KBM-7 (cell line): ENCODE results near the gene GYS2.

Experiments used
- DNase-seq: peaks from one replicate; pipeline ENCODE4 v3.0.0-alpha.2; 2015
- in situ Hi-C: fragments of 300-500 bp; cut with MboI; formaldehyde crosslinking; loops from 2 replicates; pipeline ENCODE4 v1.14.3; 2020; ENCODE audit warnings: low sequenced_read_pairs, low pct_unique_long_range_greater_than_20kb, mixed read lengths

GYS2 gene

DNA sequence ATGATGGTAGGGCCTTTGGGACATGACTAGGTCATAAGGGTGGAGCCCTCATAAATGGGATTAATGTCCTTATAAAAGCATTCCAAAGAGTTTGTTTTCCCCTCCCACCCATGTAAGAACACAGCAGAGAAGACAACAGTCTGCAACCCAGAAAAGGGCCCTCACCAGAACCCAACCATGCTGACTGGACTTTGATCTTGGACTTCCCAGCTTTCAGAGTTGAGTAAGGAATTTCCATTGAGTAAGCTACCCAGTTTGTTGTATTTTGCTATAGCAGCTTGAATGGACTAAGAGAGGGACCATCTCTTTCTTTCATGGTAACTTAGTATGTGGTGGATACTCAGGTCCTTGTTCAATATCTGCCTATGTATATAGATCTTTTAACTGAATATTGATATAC lies 81.5 kb downstream of the GYS2 start:
- in situ Hi-C loops, result no loop called here
- DNase-seq, result no peak

DNA sequence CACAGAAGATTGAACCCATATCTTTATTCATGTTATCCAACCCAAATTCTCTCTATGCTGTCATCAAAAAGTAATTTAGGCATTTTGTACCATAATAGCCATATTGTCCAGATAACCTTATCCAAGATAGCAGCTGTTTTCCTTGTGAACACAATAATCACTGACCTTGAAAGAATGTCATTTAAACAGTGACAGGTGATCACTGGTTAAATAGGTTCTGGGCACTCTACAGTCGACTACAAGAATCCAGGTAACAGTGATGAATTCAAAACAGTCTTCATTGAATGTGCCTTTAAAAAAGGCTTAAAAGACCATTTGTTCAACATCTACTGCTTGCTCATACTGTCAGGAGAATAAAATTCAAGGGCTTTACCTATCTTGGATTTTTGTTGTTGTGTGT lies 83.1 kb downstream of the GYS2 start:
- no peak for DNase-seq

GRCh38 chr12:21518451-21518850 lies 86.2 kb downstream of the GYS2 start:
- in situ Hi-C loops, result no loop called here

More for the DNA sequence above, 83.1 kb downstream of the GYS2 start:
- in situ Hi-C loops, result no loop called here

GRCh38 chr12:21516281-21516680 lies 88.4 kb downstream of the GYS2 start:
- DNase-seq, result no peak
- in situ Hi-C loops, result no loop called here

More at GRCh38 chr12:21518451-21518850, 86.2 kb downstream of the GYS2 start:
- DNase-seq, result no peak

DNA sequence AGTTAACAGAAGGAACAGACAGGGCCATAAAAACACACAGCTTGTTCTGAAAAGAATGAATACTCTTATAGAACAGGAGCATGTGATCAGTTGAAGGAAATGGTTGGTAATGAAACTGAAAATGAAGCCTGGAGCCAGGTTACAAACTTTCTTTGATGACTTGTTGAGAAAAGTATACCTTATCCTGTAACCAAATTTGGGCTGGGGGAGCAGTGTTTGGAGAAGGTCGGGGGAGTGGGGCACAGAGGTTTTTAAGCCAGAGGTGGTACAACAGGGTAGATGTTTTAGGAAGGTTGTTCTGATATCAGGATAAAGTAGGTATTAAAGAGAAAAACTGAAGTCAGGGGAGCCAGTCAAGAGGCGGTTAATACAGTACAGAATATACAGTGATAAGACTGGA lies 94.9 kb downstream of the GYS2 start:
- in situ Hi-C loops, result no loop called here

DNA sequence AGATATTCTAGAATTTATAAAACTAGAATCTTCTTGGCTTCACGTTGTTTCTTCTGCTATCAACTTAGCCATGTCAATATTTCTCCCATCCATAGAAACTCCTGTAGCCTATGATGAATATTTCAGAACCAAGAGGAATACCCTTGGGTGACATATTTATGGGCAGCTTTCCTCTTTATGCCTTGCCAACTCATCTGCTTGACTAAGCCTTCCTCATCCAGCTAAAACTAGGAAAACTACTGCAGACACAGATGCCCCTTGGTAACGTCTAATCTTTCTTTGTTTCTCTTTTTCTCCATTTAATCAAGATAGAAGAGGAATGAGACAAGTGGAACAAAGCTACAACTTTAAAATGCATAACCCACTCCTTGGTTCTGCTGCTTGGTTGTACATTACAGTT lies 96.8 kb downstream of the GYS2 start:
- in situ Hi-C loops, result no loop called here
- no peak for DNase-seq

More for the DNA sequence above, 94.9 kb downstream of the GYS2 start:
- DNase-seq, result no peak

GRCh38 chr12:21505888-21506287 lies 98.8 kb downstream of the GYS2 start:
- no peak for DNase-seq

GRCh38 chr12:21502872-21503271 lies 101.8 kb downstream of the GYS2 start:
- in situ Hi-C loops, result no loop called here
- no peak for DNase-seq

More at GRCh38 chr12:21505888-21506287, 98.8 kb downstream of the GYS2 start:
- in situ Hi-C loops, result no loop called here

- in situ Hi-C loops, result no loop called here
- no peak for DNase-seq
Measured at GRCh38 chr12:21502164-21502496, 102.5 kb downstream of the GYS2 start.

- peak; percentile 98 for DNase-seq
- in situ Hi-C loops, result no loop called here
Measured at GRCh38 chr12:21501258-21502163, 103.1 kb downstream of the GYS2 start, which contains the start of the genes GOLT1B and RECQL. TSS of gene GOLT1B (plus strand) at chr12:21501789. CDS start at chr12:21501924, 135 bp downstream. TSS of gene RECQL (minus strand) at chr12:21501635. CDS start at chr12:21499570, 2,065 bp downstream.

GRCh38 chr12:21500786-21501257 lies 103.8 kb downstream of the GYS2 start:
- in situ Hi-C loops, result no loop called here

DNA sequence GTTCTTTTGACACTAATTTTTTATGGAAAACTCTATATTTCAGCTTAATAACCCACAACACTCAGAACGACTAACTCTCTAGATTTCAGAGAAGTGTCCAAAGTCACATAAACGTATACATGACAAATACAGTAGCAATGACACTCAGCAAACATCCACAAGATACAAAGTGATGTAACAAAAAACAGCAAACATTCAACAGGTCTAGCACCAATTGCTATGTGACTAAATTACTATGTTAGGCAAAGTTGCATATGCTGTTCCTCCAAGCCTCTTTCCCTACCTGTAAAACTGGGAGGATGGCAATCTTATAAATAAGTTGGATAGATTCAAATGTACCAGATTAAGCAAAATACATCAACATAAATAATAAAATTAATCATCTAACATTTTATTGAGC lies 104.9 kb downstream of the GYS2 start:
- DNase-seq, result no peak
- in situ Hi-C loops, result no loop called here

More at GRCh38 chr12:21500786-21501257, 103.8 kb downstream of the GYS2 start:
- no peak for DNase-seq
